ENCODE measurements around the gene XYLT2. TPM values are rescaled to one million over a fixed set of nuclear protein-coding genes. Genes with fewer than 3 reads are reported as not detected.

Gene XYLT2
- total and polyA plus RNA-seq, 7 donors = 2.8 to 6.3 (median 4.0) TPM

DNA sequence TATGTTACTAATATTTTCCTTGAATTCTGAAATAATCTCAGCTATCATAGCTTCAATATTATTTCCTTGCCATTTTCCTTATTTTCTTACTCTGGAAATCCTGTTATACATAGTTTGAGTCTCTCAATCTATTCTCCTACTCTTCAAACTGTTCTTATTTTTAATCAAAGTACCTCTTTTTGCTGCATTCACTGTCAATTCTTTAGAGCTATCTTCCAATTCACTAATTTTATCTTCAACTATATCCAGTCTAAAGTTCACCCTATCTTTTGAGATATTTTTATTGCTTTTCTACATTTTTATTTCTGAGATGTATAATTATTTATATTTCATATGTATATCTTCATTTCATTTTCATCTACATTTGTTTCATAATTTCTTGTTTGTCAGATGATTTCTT is 7.3 kb upstream of the XYLT2 start:
- peaks cover 5% of the 10 kb centered on the region for H3K9me3 ChIP-seq
- H3K27ac ChIP-seq = no peak overlapping the region
- TF ChIP-seq, protein P1, sequence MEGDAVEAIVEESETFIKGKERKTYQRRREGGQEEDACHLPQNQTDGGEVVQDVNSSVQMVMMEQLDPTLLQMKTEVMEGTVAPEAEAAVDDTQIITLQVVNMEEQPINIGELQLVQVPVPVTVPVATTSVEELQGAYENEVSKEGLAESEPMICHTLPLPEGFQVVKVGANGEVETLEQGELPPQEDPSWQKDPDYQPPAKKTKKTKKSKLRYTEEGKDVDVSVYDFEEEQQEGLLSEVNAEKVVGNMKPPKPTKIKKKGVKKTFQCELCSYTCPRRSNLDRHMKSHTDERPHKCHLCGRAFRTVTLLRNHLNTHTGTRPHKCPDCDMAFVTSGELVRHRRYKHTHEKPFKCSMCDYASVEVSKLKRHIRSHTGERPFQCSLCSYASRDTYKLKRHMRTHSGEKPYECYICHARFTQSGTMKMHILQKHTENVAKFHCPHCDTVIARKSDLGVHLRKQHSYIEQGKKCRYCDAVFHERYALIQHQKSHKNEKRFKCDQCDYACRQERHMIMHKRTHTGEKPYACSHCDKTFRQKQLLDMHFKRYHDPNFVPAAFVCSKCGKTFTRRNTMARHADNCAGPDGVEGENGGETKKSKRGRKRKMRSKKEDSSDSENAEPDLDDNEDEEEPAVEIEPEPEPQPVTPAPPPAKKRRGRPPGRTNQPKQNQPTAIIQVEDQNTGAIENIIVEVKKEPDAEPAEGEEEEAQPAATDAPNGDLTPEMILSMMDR (IDR thresholded peaks at IDR 0.05) = no peak
- H3K4me3 ChIP-seq = no peak overlapping the region
- no peaks in the 10 kb centered on the region for H3K36me3 ChIP-seq (ENCODE audit: insufficient read depth in 1 of 2, low read depth in 1 of 2)
- ATAC-seq (no peak), DNase-seq (no peak)
- intact Hi-C loops (cut with DNase I) = no loop called here
- peaks cover 0 to 2% (median 0%) of the 10 kb centered on the region in 3 donors for H3K27me3 ChIP-seq (ENCODE audit: insufficient read depth in 3 of 3, low read length in 2 of 3)
- H3K4me1 ChIP-seq = no peaks in the 10 kb centered on the region

- H3K36me3 ChIP-seq (ENCODE audit: insufficient read depth in 1 of 2, low read depth in 1 of 2) = no peaks in the 10 kb centered on the region
- peaks cover 5% of the 10 kb centered on the region for H3K9me3 ChIP-seq
- no peaks in the 10 kb centered on the region for H3K4me1 ChIP-seq
- TF ChIP-seq, protein P1 (IDR thresholded peaks at IDR 0.05) = no peak
- no peak for ATAC-seq
- peaks cover 0 to 2% (median 0%) of the 10 kb centered on the region in 3 donors for H3K27me3 ChIP-seq (ENCODE audit: insufficient read depth in 3 of 3, low read length in 2 of 3)
- no peak overlapping the region for H3K27ac ChIP-seq
- H3K4me3 ChIP-seq = no peak overlapping the region
- no peak for DNase-seq
- intact Hi-C loops (cut with DNase I) = no loop called here
These were observed 6.5 kb upstream of the XYLT2 start for GRCh38 chr17:50339381-50339780.

DNA sequence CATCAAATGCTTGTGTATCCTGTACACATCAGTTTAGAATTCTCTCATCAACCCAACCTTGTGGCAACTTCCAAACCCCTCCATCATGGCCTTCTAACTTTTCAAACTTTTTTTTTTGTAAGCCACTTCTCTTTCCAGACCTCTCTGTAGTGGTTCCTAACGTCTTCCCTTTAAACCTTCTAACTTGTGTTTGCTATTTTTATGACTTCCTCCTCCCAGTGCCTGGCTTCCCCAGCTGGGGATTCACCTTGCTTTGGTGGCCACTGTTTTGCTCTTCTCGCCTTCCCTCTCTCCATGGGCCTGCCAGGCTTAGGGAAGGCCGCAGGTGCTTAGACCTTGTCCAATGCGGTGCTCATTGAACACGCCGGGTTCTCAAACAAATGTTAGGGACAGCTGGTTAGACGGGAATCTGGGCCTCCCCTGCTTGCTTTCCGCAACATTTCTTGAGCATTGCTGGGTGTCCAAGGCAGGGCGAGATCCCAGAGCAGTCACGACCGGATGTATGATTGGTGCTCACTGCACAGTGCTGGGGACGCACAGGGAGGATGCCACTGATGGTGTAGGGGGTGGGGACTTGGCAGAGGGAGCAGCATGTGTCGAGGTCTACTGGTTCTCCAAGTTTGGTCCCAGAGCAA is 1.1 kb upstream of the XYLT2 start:
- ATAC-seq (peak in 2 of 4 donors; percentile 11 to 22), DNase-seq (no peak)
- H3K4me3 ChIP-seq = peak overlapping the region; percentile 86
- H3K27ac ChIP-seq = no peak overlapping the region
- H3K36me3 ChIP-seq (ENCODE audit: insufficient read depth in 1 of 2, low read depth in 1 of 2) = no peaks in the 10 kb centered on the region
- H3K4me1 ChIP-seq = peaks cover 16% of the 10 kb centered on the region
- 40 to 48% (median 45%) methylated on average over 13 of the region's 13 CpGs for WGBS, 3 donors
- TF ChIP-seq, protein P1 (IDR thresholded peaks at IDR 0.05) = no peak
- H3K27me3 ChIP-seq (ENCODE audit: insufficient read depth in 3 of 3, low read length in 2 of 3) = no peaks in the 10 kb centered on the region
- intact Hi-C loops (cut with DNase I) = no loop called here
- no peaks in the 10 kb centered on the region for H3K9me3 ChIP-seq

- TF ChIP-seq, protein P1 (IDR thresholded peaks at IDR 0.05) = no peak
- intact Hi-C loops (cut with DNase I) = no loop called here
- DNase-seq (peak; percentile 52 to 68), ATAC-seq (peak; percentile 27 to 52 (median 36))
- WGBS, 3 donors = 1% methylated on average over 39 to 57 of the region's 57 CpGs
- H3K27me3 ChIP-seq (ENCODE audit: insufficient read depth in 3 of 3, low read length in 2 of 3) = no peaks in the 10 kb centered on the region
- H3K27ac ChIP-seq = no peak overlapping the region
- H3K4me1 ChIP-seq = peaks cover 16% of the 10 kb centered on the region
- H3K36me3 ChIP-seq (ENCODE audit: insufficient read depth in 1 of 2, low read depth in 1 of 2) = no peaks in the 10 kb centered on the region
- H3K9me3 ChIP-seq = no peaks in the 10 kb centered on the region
- H3K4me3 ChIP-seq = peak overlapping the region; percentile 86
These were observed 589 bp downstream of the XYLT2 start for GRCh38 chr17:50346313-50347116.
